Mesenchymal stem cell (in vitro differentiated cells and primary cell): ENCODE measurements around the gene EGFL8.

Experiments
- DNase-seq: peaks from one replicate; pipeline ENCODE4 v3.0.0-alpha.2; 2013
- H2AFZ ChIP-seq: one replicate; pipeline ENCODE4 v1.6.1; 2013; ENCODE audit warnings: low read depth, mild to moderate bottlenecking, control low read depth, inconsistent platforms, low read length, moderate library complexity
- H2AK5ac ChIP-seq: 2 replicates; pipeline ENCODE4 v1.6.1; 2013; ENCODE audit warnings: low read length, moderate library complexity, mild to moderate bottlenecking, inconsistent platforms; ENCODE audit not compliant: severe bottlenecking
- H2BK120ac ChIP-seq: one replicate; pipeline ENCODE4 v1.6.1; 2013; ENCODE audit warnings: low read depth, mild to moderate bottlenecking, inconsistent platforms, low read length, moderate library complexity
- H2BK12ac ChIP-seq, 2 experiments: one replicate each; pipeline ENCODE4 v1.6.1; 2013; ENCODE audit warnings: inconsistent platforms in 2 of 2, low read length in 2 of 2, mild to moderate bottlenecking in 2 of 2, moderate library complexity in 2 of 2, control low read depth in 1 of 2
- H2BK15ac ChIP-seq: one replicate; pipeline ENCODE4 v1.6.1; 2013; ENCODE audit warnings: mild to moderate bottlenecking, low read depth, inconsistent platforms; ENCODE audit not compliant: poor library complexity, severe bottlenecking
- H2BK5ac ChIP-seq: 2 replicates; pipeline ENCODE4 v1.6.1; 2013; ENCODE audit warnings: low read depth, mild to moderate bottlenecking, low read length, control low read depth, inconsistent platforms; ENCODE audit not compliant: poor library complexity, severe bottlenecking
- H3K14ac ChIP-seq, 2 experiments: one replicate each; pipeline ENCODE4 v1.6.1; 2013; ENCODE audit warnings: inconsistent platforms in 2 of 2, low read length in 2 of 2, control low read depth in 1 of 2, mild to moderate bottlenecking in 1 of 2, moderate library complexity in 1 of 2
- H3K18ac ChIP-seq, 2 experiments: one replicate each; pipeline ENCODE4 v1.6.1; 2013; ENCODE audit warnings: inconsistent platforms in 2 of 2, low read length in 2 of 2, control low read depth in 1 of 2, low read depth in 1 of 2, mild to moderate bottlenecking in 1 of 2
- H3K23ac ChIP-seq, 2 experiments: one replicate each; pipeline ENCODE4 v1.6.1; 2013; ENCODE audit warnings: inconsistent platforms in 2 of 2, low read length in 2 of 2, mild to moderate bottlenecking in 2 of 2, moderate library complexity in 2 of 2, control low read depth in 1 of 2
- H3K27ac ChIP-seq: 2 replicates; pipeline ENCODE4 v1.5.1; 2013; ENCODE audit warnings: mild to moderate bottlenecking, moderate library complexity, low read length, control low read depth, inconsistent platforms; ENCODE audit not compliant: poor library complexity, severe bottlenecking
- H3K27me3 ChIP-seq, 2 experiments: 2 replicates each; pipeline versions ENCODE4 v1.6.1 to v1.7.0; 2013; ENCODE audit warnings: low read length in 2 of 2, mild to moderate bottlenecking in 2 of 2, moderate library complexity in 2 of 2, control low read depth in 1 of 2, inconsistent platforms in 1 of 2; ENCODE audit not compliant: control insufficient read depth in 1 of 2, insufficient read depth in 1 of 2
- H3K36me3 ChIP-seq, 2 experiments: 2 replicates each; pipeline versions ENCODE4 v1.6.1 to v1.7.0; 2013; ENCODE audit warnings: low read length in 2 of 2, control low read depth in 1 of 2, inconsistent platforms in 1 of 2, low read depth in 1 of 2, mild to moderate bottlenecking in 1 of 2; ENCODE audit not compliant: insufficient read depth in 2 of 2, control insufficient read depth in 1 of 2
- H3K4ac ChIP-seq, 2 experiments: one replicate each; pipeline ENCODE4 v1.6.1; 2013; ENCODE audit warnings: inconsistent platforms in 2 of 2, low read length in 2 of 2, mild to moderate bottlenecking in 2 of 2, moderate library complexity in 2 of 2, control low read depth in 1 of 2, low read depth in 1 of 2
- H3K4me1 ChIP-seq: 2 replicates; pipeline ENCODE4 v1.6.1; 2013; ENCODE audit warnings: low read depth, low read length, control low read depth; ENCODE audit not compliant: control insufficient read depth, insufficient read depth
- H3K4me2 ChIP-seq: 2 replicates; pipeline ENCODE4 v1.6.1; 2013; ENCODE audit warnings: low read length, mild to moderate bottlenecking, inconsistent platforms; ENCODE audit not compliant: poor library complexity, severe bottlenecking
- H3K4me3 ChIP-seq, 2 experiments: 2 replicates each; pipeline versions ENCODE4 v1.5.1 to v1.7.0; 2013; ENCODE audit warnings: low read length in 2 of 2, mild to moderate bottlenecking in 2 of 2, control low read depth in 1 of 2, low read depth in 1 of 2; ENCODE audit not compliant: insufficient read depth in 1 of 2
- H3K79me1 ChIP-seq: replicated peaks from 2 replicates; pipeline ENCODE4 v1.6.1; 2013; ENCODE audit warnings: mild to moderate bottlenecking, control low read depth, low read length, inconsistent platforms; ENCODE audit not compliant: poor library complexity, severe bottlenecking
- H3K9ac ChIP-seq: 2 replicates; pipeline ENCODE4 v1.7.0; 2013; ENCODE audit warnings: mild to moderate bottlenecking, low read length, moderate library complexity
- H3K9me3 ChIP-seq: 2 replicates; pipeline ENCODE4 v1.7.0; 2013; ENCODE audit warnings: mild to moderate bottlenecking, low read length; ENCODE audit not compliant: control insufficient read depth
- H4K8ac ChIP-seq: one replicate; pipeline ENCODE4 v1.6.1; 2013; ENCODE audit warnings: inconsistent platforms, mild to moderate bottlenecking, low read length, moderate library complexity
- H4K91ac ChIP-seq: one replicate; pipeline ENCODE4 v1.6.1; 2013; ENCODE audit warnings: mild to moderate bottlenecking, low read length, inconsistent platforms
- WGBS: methylation state at CpG from one replicate; pipeline ENCODE4 v1.1.7; 2013; ENCODE audit warnings: mixed read lengths; 5-methylcytosine and 5-hydroxymethylcytosine counted together

The EGFL8 gene

DNA sequence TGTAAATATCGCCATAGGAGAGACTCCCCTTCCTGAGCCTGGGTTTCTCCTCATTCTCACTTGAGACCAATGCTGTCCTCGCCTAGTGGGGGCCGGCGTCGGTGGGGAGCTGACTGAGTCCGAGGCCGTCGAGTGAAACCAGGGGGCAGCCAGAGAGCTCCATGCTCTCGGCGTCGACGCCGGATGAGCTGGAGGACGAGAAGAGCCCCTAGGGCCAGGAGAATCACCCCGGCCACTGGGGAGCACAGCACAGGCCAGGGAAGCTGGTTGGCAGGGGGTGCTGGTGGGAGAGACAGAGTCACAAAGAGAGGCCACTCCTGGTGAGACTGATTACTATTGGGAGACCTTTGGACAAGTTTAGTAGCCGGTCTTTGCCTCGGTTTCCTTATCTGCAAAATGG, 34.5 kb downstream of the EGFL8 start:
- H4K8ac ChIP-seq, result no peak overlapping the region
- H3K36me3 ChIP-seq, result no peaks in the 10 kb centered on the region
- no peak overlapping the region for H3K9ac ChIP-seq
- peaks cover 16% of the 10 kb centered on the region for H3K4me1 ChIP-seq
- no peak overlapping the region for H3K4me3 ChIP-seq
- H3K9me3 ChIP-seq, result no peaks in the 10 kb centered on the region
- H2BK15ac ChIP-seq, result no peak overlapping the region
- H3K79me1 ChIP-seq, result no peaks in the 10 kb centered on the region
- no peak overlapping the region for H3K14ac ChIP-seq
- DNase-seq, result no peak
- H3K23ac ChIP-seq, result no peak overlapping the region
- no peak overlapping the region for H3K4ac ChIP-seq
- H3K27ac ChIP-seq, result no peak overlapping the region
- H2BK5ac ChIP-seq, result no peak overlapping the region
- no peak overlapping the region for H2AFZ ChIP-seq
- H2BK12ac ChIP-seq, result no peak overlapping the region
- H3K4me2 ChIP-seq, result no peak overlapping the region
- H2AK5ac ChIP-seq, result no peak overlapping the region
- H2BK120ac ChIP-seq, result no peak overlapping the region
- H4K91ac ChIP-seq, result no peak overlapping the region
- no peak overlapping the region for H3K18ac ChIP-seq
- H3K27me3 ChIP-seq, result peaks cover 10 to 27% of the 10 kb centered on the region in 2 experiments
- WGBS, result 93% methylated on average over 17 of the region's 17 CpGs

DNA sequence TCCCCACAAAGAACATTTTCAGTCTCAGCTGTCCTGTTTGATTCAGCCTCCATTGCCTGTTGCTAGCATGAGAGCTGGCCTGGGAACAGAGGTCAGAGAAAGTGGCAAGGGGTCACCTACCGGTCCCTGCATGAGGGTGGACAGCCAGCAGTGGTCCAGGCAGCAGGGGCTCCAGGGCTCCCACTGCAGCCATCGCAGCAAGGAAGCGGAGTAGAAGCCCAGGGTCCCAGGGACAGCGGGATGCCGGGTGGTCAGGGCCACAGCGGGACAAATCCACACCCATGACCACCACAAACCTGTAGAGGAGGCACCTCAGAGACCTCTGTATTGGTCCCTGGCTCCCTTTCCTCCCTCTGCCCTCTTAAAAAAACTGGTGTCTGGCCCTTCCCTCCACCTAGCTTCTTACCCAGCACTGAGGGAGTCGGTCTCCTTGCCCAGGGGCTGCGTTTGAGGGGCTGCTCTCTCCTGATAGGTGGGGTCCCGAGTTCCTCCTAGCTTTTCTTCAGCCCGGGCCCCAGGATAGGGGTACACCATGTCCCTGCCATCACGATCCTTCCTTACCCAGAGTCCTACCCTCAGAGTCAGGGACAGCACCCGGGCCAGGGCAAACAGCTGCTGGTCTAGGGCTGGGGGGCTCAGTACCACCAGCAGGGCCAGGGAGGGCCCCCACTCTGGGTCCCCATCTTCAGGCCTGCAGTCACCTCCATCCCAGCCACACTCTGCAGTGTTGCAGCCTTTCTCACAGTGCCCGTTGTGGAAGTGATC, 36.5 kb downstream of the EGFL8 start:
- H4K8ac ChIP-seq, result no peak overlapping the region
- H4K91ac ChIP-seq, result no peak overlapping the region
- no peak overlapping the region for H3K9ac ChIP-seq
- no peak for DNase-seq
- no peak overlapping the region for H2AK5ac ChIP-seq
- H3K79me1 ChIP-seq, result no peaks in the 10 kb centered on the region
- no peak overlapping the region for H3K14ac ChIP-seq
- H2BK120ac ChIP-seq, result no peak overlapping the region
- H3K27ac ChIP-seq, result no peak overlapping the region
- no peaks in the 10 kb centered on the region for H3K36me3 ChIP-seq
- no peak overlapping the region for H3K18ac ChIP-seq
- H3K27me3 ChIP-seq, result peaks cover 16 to 34% of the 10 kb centered on the region in 2 experiments
- WGBS, result 90% methylated on average over 12 of the region's 13 CpGs
- H3K4me3 ChIP-seq, result no peak overlapping the region
- H2BK12ac ChIP-seq, result no peak overlapping the region
- H3K23ac ChIP-seq, result no peak overlapping the region
- H3K4me2 ChIP-seq, result no peak overlapping the region
- no peaks in the 10 kb centered on the region for H3K9me3 ChIP-seq
- no peak overlapping the region for H2BK5ac ChIP-seq
- no peak overlapping the region for H3K4ac ChIP-seq
- H2AFZ ChIP-seq, result no peak overlapping the region
- no peak overlapping the region for H2BK15ac ChIP-seq
- peaks cover 18% of the 10 kb centered on the region for H3K4me1 ChIP-seq

DNA sequence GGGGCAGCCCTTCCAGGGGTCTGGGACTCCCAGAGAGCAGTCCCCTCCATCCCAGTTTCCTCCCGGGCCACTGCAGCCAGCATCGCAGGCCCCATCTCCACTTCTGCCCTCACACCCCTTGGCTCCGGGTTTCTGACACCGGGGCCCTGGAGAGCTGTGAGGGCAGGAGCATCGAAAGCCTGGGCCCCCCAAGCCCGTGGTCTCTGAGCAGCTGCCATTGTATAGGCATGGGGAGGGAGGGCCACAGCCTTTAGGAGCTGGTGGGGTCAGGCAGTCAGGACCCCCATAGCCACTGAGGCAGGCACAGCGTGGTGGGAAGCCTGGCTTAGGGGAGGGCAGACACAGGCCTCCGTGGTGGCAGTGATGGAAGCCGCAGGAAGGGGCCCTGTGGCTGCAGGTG, 37.8 kb downstream of the EGFL8 start:
- no peak overlapping the region for H4K8ac ChIP-seq

DNA sequence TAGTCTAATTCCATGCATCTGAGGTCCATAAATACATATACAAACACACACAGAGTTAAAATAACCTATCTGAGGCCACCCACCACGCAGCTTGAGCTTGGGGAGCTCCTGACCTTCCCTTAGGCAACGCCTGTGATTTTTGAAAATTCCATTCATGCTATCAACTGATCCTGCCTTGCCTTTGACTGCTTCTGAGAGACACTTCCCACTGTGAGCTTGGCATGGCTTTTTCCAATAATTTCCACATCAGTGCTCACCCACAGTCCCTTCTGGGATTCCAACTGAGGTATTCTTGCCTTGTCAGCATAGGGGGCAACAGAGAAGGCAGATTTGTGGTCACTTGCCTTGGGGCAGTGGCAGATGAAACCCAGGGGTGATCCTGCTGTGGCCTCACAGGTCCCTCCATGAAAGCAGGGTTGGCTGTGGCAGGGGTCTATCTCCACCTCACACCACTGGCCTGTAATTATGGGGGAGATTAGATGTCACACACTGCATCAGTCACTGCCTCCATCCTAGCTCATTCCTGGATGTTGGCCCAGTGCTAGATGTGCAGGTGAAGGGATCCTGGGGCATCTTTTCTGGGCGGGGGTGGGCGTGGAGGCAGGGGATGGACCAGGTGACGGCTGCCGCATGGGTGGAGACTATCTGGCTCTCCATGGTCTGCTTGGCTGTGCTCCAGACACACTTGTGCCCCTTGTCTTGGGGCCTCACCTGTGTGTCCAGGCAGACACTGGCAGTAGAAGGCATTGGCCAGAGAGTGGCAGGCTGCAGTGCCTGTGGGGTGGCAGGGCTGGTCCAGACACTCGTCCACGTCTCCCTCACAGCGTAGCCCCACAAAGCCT, 39.3 kb downstream of the EGFL8 start:
- H3K18ac ChIP-seq, result no peak overlapping the region
- WGBS, result 85% methylated on average over 9 of the region's 9 CpGs
- peaks cover 16 to 37% of the 10 kb centered on the region in 2 experiments for H3K27me3 ChIP-seq
- H2BK12ac ChIP-seq, result no peak overlapping the region
- no peak overlapping the region for H3K14ac ChIP-seq
- H3K4me2 ChIP-seq, result no peak overlapping the region
- H2AK5ac ChIP-seq, result no peak overlapping the region
- H3K27ac ChIP-seq, result no peak overlapping the region
- H2AFZ ChIP-seq, result no peak overlapping the region
- H3K9ac ChIP-seq, result no peak overlapping the region
- no peak overlapping the region for H4K91ac ChIP-seq
- no peak overlapping the region for H3K4ac ChIP-seq
- H3K79me1 ChIP-seq, result no peaks in the 10 kb centered on the region
- no peak overlapping the region for H2BK120ac ChIP-seq
- H3K36me3 ChIP-seq, result no peaks in the 10 kb centered on the region
- H3K4me1 ChIP-seq, result peaks cover 6% of the 10 kb centered on the region
- no peak for DNase-seq
- no peak overlapping the region for H4K8ac ChIP-seq
- H3K23ac ChIP-seq, result no peak overlapping the region
- no peak overlapping the region for H2BK5ac ChIP-seq
- no peak overlapping the region for H2BK15ac ChIP-seq
- no peaks in the 10 kb centered on the region for H3K9me3 ChIP-seq
- H3K4me3 ChIP-seq, result no peak overlapping the region

More for the DNA sequence above, 37.8 kb downstream of the EGFL8 start:
- no peak overlapping the region for H3K4ac ChIP-seq
- no peak overlapping the region for H2AFZ ChIP-seq
- 93% methylated on average over 9 of the region's 9 CpGs for WGBS
- H3K23ac ChIP-seq, result no peak overlapping the region
- H3K4me2 ChIP-seq, result no peak overlapping the region
- H2AK5ac ChIP-seq, result no peak overlapping the region
- no peak for DNase-seq
- H3K36me3 ChIP-seq, result no peaks in the 10 kb centered on the region
- no peak overlapping the region for H4K91ac ChIP-seq
- H2BK5ac ChIP-seq, result no peak overlapping the region
- H2BK12ac ChIP-seq, result no peak overlapping the region
- H2BK120ac ChIP-seq, result no peak overlapping the region
- peaks cover 8% of the 10 kb centered on the region for H3K4me1 ChIP-seq
- H3K27me3 ChIP-seq, result peaks cover 16 to 34% of the 10 kb centered on the region in 2 experiments
- no peak overlapping the region for H3K18ac ChIP-seq
- H3K14ac ChIP-seq, result peak overlapping the region in 1 of 2 experiments; percentile 83
- H3K4me3 ChIP-seq, result no peak overlapping the region
- H3K27ac ChIP-seq, result no peak overlapping the region
- H3K79me1 ChIP-seq, result no peaks in the 10 kb centered on the region
- no peak overlapping the region for H2BK15ac ChIP-seq
- H3K9ac ChIP-seq, result no peak overlapping the region
- no peaks in the 10 kb centered on the region for H3K9me3 ChIP-seq
